Bronchial epithelial cell (primary cell): ENCODE results near the gene PCNX2. TPM values are rescaled to one million over a fixed set of nuclear protein-coding genes. Genes with fewer than 3 reads are reported as not detected.
A peak's percentile ranks its signal among the peaks of the same experiment; 100 is the strongest.

Experiments
- DNase-seq: peaks from one replicate; pipeline ENCODE4 v3.0.0-alpha.2; 2010; ENCODE audit warnings: low read depth
- FAIRE-seq: peaks from 2 replicates; lab custom pipeline; 2011; peaks lifted over from hg19 to GRCh38; lab: Jason Lieb, UNC
- H3K27me3 ChIP-seq: 2 replicates; pipeline ENCODE4 v1.5.1; 2011; ENCODE audit warnings: low read length; ENCODE audit not compliant: control insufficient read depth, insufficient read depth
- H3K36me3 ChIP-seq: 2 replicates; pipeline ENCODE4 v1.5.1; 2011; ENCODE audit warnings: low read length; ENCODE audit not compliant: control insufficient read depth, insufficient read depth
- H3K4me3 ChIP-seq: 2 replicates; pipeline ENCODE4 v1.5.1; 2011; ENCODE audit warnings: mild to moderate bottlenecking, low read depth, low read length, control low read depth
- CTCF ChIP-seq: IDR thresholded peaks from 2 replicates; pipeline ENCODE4 v1.5.1; 2011; ENCODE audit warnings: mild to moderate bottlenecking, moderate library complexity, low read length, control low read depth, inconsistent platforms; ENCODE audit not compliant: insufficient read depth, severe bottlenecking
- total RNA-seq: library from RNA; depleted of rRNA; stranded (reverse); fragments of >200 nt; gene quantifications from 2 replicates; pipeline ENCODE4 v1.2.1, GENCODE V29; 2014

The PCNX2 gene
- total RNA-seq, 1 donor from 2014 or later, result 30.3 TPM

DNA sequence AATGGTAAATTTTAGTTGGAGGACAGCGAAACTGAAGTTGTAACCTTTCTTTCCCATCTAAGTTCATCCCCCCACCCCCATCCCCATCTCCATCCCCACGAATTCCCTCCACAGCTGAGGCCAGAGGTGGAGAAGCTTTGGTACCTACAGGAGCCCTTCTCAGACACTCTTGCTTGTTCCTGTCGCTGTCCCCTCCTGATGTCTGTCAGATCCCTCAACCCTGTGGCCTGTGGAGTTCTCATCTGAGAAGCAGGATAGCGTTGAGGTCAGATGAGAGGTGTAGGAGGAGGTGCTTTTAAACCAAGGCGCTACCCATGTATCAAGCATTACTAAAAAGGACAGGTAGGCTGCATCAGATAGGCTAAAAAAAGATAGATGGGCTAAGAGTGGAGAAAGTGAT, 344.3 kb downstream of the PCNX2 start:
- H3K4me3 ChIP-seq, result peak overlapping the region; percentile 88
- FAIRE-seq (no peak), DNase-seq (peak; percentile 26)
- TF ChIP-seq CTCF, result no peak
- no peaks in the 10 kb centered on the region for H3K27me3 ChIP-seq
- H3K36me3 ChIP-seq, result peaks cover 2% of the 10 kb centered on the region

DNA sequence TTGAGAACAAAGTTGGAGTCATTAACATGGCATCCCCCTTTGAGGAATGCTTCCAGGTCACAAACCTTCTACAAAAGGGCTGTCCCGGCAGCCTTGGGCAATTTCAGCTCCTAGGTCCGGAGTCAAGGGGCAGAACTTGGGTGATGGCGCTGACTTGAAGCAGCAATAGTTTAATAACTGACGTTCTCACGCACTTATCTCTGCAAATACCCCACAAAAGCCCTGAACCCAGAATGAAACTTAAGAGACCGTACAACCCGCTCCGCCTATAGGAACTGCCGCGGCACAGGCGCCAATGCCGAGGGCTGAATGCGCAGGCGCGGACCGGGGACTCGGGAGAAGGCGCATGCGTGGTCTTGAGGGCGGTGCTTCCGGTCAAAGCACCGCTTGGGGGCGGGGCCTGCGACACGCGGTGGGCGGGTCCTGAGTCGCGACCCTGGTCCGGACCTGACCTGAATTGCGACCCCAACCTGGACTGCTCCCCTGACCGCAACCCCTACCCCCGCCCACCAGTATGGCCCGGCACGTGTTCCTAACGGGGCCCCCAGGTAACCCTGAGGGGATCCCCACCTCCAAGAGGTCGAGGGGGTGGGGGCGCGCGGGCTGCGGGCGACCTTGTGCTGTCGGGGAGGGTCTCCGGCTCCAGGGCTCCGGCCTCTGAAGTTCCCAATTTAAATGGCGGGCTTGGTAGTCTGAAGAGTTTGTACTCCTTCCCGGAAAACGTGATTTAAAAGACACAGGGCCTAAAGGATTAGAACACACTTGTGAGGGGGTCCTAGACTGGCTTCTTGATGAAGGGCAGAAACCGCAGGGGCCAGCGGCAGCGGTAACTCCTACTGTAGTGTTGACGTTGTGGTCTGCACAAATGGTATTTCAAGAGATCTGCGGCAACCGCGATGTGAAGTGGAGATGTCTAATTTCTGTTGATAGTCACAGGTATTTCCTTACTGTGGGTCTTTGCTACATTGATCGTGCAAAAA, 345.0 kb downstream of the PCNX2 start, which contains the start of gene NTPCR:
Gene NTPCR (plus strand): TSS at position 415 of the 980 bp plus-strand sequence. CDS start 100 bp downstream, at position 515.
- DNase-seq, result peak; percentile 83
- no peak for FAIRE-seq
- Histone ChIP-seq H3K27me3 (no peaks in the 10 kb centered on the region), H3K4me3 (peak within 1 kb of the TSS; percentile 88), H3K36me3 (no peaks in the 10 kb centered on the region)
- no peak for TF ChIP-seq CTCF

DNA sequence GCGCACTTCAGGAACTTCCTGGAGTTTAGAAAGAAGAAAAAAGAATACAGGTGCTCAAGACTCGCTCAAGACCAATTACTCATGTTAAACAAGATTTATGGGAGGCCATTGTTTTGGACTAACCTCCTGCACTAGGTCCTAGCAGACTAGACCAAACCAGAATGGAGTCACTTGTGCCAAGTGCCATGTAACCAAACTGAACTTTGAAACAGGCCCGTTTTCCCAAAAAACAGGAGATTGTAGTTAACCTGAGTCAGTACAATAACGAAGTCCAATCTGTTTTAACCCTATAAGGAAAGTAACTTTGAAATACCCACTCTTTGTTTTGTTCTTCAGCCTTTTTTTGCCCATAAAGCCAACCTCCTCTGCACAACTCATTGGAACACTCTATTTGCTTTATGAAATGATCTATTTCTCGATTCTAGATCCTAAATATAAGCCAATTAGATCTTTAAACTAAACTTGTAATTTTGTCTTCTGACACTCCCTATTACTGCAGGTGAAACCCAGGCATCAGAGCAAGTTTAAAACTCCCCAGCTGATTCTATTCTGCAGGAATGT, 345.8 kb downstream of the PCNX2 start:
- H3K27me3 ChIP-seq, result no peaks in the 10 kb centered on the region
- no peaks in the 10 kb centered on the region for H3K36me3 ChIP-seq
- DNase-seq (no peak), FAIRE-seq (no peak)
- H3K4me3 ChIP-seq, result peak overlapping the region; percentile 88
- no peak for TF ChIP-seq CTCF

DNA sequence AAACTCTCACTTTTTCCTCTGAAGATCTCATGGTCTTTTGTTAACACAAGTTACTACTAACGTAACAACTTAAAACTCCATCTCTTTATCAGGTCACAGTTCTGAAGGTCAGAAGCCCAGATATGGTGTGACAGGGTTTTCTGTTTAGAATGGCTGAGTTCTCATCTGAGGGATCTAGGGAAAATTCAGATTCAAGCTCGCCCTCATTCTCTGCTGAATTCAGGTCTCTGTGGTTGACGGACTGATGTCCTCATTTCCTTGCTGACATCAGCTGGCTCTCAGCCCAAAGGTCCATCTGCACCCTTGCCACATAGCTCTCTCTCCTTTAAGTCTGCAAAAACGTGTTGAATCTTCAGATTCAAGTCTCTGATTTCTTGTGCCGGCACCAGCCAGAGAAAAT, 351.2 kb downstream of the PCNX2 start:
- Histone ChIP-seq H3K36me3 (no peaks in the 10 kb centered on the region), H3K27me3 (no peaks in the 10 kb centered on the region), H3K4me3 (no peak overlapping the region)
- no peak for FAIRE-seq
- DNase-seq, result no peak
- no peak for TF ChIP-seq CTCF

DNA sequence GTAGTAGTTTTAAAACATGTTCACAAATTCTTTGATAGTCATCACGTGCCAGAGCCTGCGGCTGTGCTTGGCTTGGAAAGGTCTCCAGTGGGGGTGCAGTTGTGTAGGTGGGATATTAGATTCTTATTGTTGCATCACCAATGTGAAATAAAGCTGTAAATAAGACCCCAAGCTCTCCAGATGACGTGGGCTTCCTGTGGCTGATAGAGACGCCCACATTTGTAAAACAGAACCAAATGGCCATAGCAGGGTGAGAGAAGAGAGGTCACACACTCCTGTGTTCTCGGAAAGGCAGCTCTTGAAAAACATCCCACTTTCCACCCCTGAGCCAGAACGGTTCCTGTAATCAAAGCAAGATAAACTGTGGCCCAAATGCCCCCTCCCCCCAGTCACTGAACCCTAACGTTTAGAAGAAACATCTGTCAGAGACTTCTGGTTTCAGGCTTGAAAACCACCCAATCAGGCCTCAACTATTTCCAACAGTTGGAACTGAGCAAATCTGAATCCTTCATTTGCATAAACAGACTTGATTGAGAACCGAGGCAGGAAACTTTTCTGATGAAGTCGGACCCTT, 351.8 kb downstream of the PCNX2 start:
- H3K36me3 ChIP-seq, result no peaks in the 10 kb centered on the region
- TF ChIP-seq CTCF, result no peak
- FAIRE-seq (no peak), DNase-seq (no peak)
- no peak overlapping the region for H3K4me3 ChIP-seq
- H3K27me3 ChIP-seq, result no peaks in the 10 kb centered on the region
